IgD-negative memory B cell (primary cell): ENCODE results near the gene UGGT1. TPM values are rescaled to one million over a fixed set of nuclear protein-coding genes. Genes with fewer than 3 reads are reported as not detected.
A peak's percentile ranks its signal among the peaks of the same experiment; 100 is the strongest.
"Not testable (repeated sequence)": the region's sequence is repeated elsewhere in the genome, so short reads cannot be mapped to it uniquely, and the experiment has no call there.

Experiments used
- H3K27ac Mint-ChIP-seq, 3 donors: one replicate each; pipeline ENCODE4 v1.8.0; 2020 to 2022; ENCODE audit warnings: mild to moderate bottlenecking in 3 of 3, mixed read lengths in 3 of 3, moderate library complexity in 1 of 3
- H3K27me3 Mint-ChIP-seq: one replicate; pipeline ENCODE4 v1.8.0; 2021; ENCODE audit warnings: mixed read lengths
- H3K36me3 Mint-ChIP-seq: one replicate; pipeline ENCODE4 v1.8.0; 2020; ENCODE audit warnings: mild to moderate bottlenecking, mixed read lengths
- H3K4me1 Mint-ChIP-seq, 3 donors: one replicate each; pipeline ENCODE4 v1.8.0; 2020 to 2022; ENCODE audit warnings: mixed read lengths in 3 of 3, mild to moderate bottlenecking in 1 of 3
- H3K4me3 Mint-ChIP-seq, 4 donors: one replicate each; pipeline ENCODE4 v1.8.0; 2020 to 2022; ENCODE audit warnings: mild to moderate bottlenecking in 4 of 4, mixed read lengths in 4 of 4, moderate library complexity in 3 of 4
- H3K9me3 Mint-ChIP-seq, 3 donors: one replicate each; pipeline ENCODE4 v1.8.0; 2020 to 2021; ENCODE audit warnings: mixed read lengths in 3 of 3, mild to moderate bottlenecking in 1 of 3
- polyA plus RNA-seq: library from polyadenylated mRNA; unstranded; fragments of 300-500 nt; fragmentation: Illumina TruSeq; gene quantifications from one replicate; pipeline ENCODE4 v1.2.3, GENCODE V29; 2021

Gene UGGT1
- polyA plus RNA-seq, 1 donor from 2014 or later: 10.9 TPM

DNA sequence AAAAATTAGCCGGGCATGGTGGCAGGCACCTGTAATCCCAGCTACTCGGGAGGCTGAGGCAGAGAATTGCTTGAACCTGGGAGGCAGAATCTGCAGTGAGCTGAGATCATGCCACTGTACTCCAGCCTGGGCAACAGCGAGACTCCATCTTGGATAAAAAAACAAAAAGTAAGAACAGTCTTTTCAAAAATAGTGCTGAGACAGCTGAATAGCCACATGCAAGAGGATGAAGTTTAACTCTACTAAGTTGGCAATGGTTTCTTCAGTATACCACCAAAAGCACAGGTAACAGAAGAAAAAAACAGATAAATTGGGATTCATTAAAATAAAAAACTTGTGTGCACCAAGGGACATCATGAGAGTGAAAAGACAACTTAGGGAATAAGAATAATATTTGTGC lies 115.2 kb downstream of the UGGT1 start:
- no peak overlapping the region for H3K4me3 Mint-ChIP-seq
- no peaks in the 10 kb centered on the region for H3K4me1 Mint-ChIP-seq
- peaks cover 0 to 4% (median 0%) of the 10 kb centered on the region in 3 donors for H3K9me3 Mint-ChIP-seq
- H3K27me3 Mint-ChIP-seq: no peaks in the 10 kb centered on the region
- no peak overlapping the region for H3K27ac Mint-ChIP-seq
- no peaks in the 10 kb centered on the region for H3K36me3 Mint-ChIP-seq

DNA sequence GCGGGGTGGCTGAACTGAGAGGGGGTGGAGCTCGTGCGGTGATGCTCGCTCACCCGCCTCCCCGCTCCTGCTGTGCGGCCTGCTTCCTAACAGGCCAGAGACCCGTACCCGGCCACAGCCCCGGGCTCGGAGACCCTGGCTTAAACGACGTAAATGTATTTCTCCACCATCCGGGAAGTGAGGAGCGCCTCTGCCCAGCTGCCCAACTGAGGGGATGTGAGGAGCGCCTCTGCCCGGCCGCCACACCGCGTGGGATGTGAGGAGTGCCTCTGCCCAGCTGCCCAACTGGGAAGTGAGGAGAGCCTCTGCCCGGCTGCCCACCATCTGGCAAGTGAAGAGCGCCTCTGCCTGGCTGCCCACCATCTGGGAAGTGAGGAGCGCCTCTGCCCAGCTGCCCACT lies 117.0 kb downstream of the UGGT1 start:
- Mint-ChIP-seq H3K4me1 (no peaks in the 10 kb centered on the region), H3K4me3 (no peak overlapping the region), H3K9me3 (peaks cover 0 to 4% (median 0%) of the 10 kb centered on the region in 3 donors), H3K27me3 (peaks cover under 1% of the 10 kb centered on the region), H3K27ac (no peak overlapping the region), H3K36me3 (no peaks in the 10 kb centered on the region)

DNA sequence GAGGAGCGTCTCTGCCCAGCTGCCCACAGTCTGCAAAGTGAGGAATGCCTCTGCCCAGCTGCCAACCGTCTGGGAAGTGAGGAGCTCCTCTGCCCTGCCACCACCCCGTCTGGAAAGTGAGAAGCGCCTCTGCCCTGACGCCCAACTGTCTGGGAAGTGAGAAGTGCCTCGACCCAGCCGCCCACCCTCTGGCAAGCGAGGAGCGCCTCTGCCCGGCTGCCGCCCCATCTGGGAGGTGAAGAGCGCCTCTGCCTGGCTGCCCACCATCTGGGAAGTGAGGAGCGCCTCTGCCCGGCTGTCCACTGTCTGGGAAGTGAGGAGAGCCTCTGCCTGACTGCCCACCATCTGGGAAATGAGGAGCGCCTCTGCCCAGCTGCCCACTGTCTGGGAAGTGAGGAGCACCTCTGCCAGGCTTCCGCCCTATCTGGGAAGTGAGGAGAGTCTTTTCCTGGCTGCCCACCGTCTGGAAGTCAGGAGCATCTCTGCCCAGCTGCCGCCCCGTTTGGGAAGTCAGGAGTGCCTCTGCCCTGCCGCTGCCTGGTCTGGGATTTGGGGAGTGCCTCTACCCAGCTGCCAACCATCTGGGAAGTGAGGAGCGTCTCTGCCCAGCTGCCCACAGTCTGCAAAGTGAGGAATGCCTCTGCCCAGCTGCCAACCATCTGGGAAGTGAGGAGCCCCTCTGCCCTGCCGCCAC lies 117.8 kb downstream of the UGGT1 start:
- not testable (repeated sequence) for H3K36me3 Mint-ChIP-seq, H3K4me1 Mint-ChIP-seq, H3K4me3 Mint-ChIP-seq, H3K27me3 Mint-ChIP-seq, H3K9me3 Mint-ChIP-seq, H3K27ac Mint-ChIP-seq

DNA sequence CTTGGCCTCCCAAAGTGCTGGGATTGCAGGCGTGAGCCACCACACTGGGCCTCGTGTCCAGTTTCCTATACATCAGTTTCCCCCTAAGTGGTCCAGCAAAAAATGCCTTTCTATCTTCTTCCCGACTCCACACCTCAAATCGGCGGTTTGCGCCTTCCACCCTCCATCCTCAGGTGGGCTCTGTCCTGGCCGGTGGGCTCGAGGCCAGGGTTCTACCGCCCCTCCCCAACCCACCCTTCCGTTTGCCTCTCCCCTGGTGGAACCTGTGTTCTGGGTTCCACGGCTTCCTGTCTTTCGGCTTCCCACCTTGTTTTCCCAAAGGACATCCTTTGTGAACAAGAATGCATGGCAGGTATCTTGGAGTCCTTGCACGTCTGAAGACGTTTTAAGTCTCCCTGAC lies 123.3 kb downstream of the UGGT1 start:
- Mint-ChIP-seq H3K27ac (no peak overlapping the region), H3K4me1 (peaks cover 0 to 3% (median 1%) of the 10 kb centered on the region in 3 donors), H3K4me3 (no peak overlapping the region), H3K27me3 (peaks cover 4% of the 10 kb centered on the region), H3K36me3 (no peaks in the 10 kb centered on the region), H3K9me3 (peaks cover 0 to 5% (median 0%) of the 10 kb centered on the region in 3 donors)

DNA sequence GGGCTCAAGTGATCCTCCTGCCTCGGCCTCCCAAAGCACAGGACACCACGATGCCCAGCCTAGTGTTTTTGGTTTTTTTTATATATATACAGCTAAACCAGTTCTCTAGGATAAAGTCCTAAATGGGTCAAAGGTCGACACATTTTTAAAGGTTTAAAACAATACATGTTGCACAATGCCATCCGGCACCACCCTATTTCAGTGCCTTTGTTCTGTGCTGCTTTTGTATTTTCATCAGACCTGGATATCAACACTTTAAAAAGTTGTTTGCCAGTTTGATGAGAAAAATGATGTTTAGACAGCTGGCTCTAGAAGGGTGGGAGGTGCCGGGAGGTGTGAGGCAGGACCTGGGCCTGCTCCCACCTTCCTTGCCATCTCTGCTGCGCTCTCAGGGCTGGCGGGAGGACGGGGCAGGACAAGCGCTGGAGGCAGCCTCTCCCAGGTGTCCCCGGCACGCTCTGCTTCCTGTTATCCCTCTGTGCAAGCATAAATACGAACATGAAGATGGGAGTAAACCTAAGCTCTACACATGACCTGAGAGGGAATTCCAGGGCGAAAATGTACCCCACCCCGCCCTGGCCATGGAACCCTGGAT lies 124.0 kb downstream of the UGGT1 start:
- H3K9me3 Mint-ChIP-seq: peaks cover 0 to 5% (median 0%) of the 10 kb centered on the region in 3 donors
- H3K27me3 Mint-ChIP-seq: peaks cover 5% of the 10 kb centered on the region
- peaks cover 0 to 3% (median 1%) of the 10 kb centered on the region in 3 donors for H3K4me1 Mint-ChIP-seq
- no peaks in the 10 kb centered on the region for H3K36me3 Mint-ChIP-seq
- no peak overlapping the region for H3K4me3 Mint-ChIP-seq
- H3K27ac Mint-ChIP-seq: no peak overlapping the region

DNA sequence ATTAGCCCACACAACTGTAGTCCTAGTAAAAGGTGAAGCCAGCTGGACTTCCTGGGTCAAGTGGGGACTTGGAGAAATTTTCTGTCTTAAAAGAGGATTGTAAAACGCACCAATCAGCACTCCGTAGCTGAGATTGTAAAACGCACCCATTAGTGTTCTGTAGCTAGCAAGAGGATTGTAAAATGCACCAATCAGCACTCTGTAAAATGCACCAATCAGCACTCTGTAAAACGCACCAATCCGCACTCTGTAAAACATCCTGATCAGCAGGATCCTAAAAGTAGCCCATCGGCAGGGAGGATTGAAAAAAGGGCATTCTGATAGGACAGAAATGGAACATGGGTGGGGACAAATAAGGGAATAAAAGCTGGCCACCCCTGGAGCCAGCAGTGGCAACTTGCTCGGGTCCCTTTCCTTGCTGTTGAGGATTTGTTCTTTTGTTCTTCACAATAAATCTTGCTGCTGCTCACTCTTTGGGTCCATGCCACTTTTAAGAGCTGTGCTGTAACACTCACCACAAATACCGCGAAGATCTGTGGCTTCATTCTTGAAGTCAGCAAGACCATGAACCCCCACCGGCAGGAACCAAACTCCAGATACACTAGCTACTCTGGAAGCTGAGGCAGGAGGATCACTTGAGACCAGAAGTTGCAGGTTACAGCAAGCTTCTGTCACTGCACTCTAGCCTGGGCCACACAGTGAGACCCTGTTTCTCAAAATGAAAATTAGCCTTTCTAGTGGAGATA lies 125.1 kb downstream of the UGGT1 start:
- no peaks in the 10 kb centered on the region for H3K36me3 Mint-ChIP-seq

DNA sequence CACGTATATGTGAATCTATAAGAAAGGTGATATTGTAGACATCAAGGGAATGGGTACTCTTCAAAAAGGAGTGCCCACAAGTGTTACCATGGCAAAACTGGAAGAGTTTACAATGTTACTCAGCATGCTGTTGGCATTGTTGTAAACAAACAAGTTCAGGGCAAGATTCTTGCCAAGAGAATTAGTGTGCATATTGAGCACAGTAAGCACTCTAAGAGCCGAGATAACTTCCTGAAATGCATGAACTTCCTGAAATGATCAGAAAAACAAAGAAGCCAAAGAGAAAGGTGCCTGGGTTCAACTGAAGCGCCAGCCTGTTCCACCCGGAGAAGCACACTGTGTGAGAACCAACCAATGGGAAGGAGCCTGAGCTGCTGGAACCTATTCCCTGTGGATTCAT lies 126.7 kb downstream of the UGGT1 start:
- peaks cover 0 to 5% (median 0%) of the 10 kb centered on the region in 3 donors for H3K9me3 Mint-ChIP-seq
- H3K27ac Mint-ChIP-seq: no peak overlapping the region
- H3K27me3 Mint-ChIP-seq: peaks cover 8% of the 10 kb centered on the region
- H3K4me1 Mint-ChIP-seq: peaks cover 0 to 3% (median 1%) of the 10 kb centered on the region in 3 donors
- no peaks in the 10 kb centered on the region for H3K36me3 Mint-ChIP-seq
- H3K4me3 Mint-ChIP-seq: no peak overlapping the region

More for the DNA sequence above, 125.1 kb downstream of the UGGT1 start:
- peaks cover 8% of the 10 kb centered on the region for H3K27me3 Mint-ChIP-seq
- no peak overlapping the region for H3K4me3 Mint-ChIP-seq
- H3K27ac Mint-ChIP-seq: no peak overlapping the region
- H3K9me3 Mint-ChIP-seq: peaks cover 0 to 5% (median 0%) of the 10 kb centered on the region in 3 donors
- H3K4me1 Mint-ChIP-seq: peaks cover 0 to 3% (median 1%) of the 10 kb centered on the region in 3 donors

DNA sequence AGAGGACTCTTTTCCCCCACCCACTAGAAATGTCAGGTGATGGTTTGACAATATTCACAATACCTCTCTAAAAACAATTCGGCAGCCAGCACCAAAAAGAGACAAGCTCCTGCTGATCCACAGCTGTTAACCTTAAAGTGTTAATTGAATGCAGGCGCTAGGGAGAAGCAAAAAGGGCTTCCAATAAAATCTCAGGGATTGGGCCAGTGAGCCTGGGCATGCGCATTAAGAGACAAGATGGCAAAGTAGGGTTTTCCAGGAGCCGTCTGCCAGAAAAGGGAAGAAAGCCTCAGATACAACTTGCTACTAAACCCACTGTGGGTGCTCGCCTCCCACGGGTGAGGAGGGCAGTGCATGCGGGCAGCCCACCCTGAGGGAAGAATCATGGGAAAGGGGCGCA lies 128.9 kb downstream of the UGGT1 start:
- Mint-ChIP-seq H3K4me1 (peaks cover 0 to 3% (median 1%) of the 10 kb centered on the region in 3 donors), H3K4me3 (no peak overlapping the region), H3K36me3 (no peaks in the 10 kb centered on the region), H3K9me3 (peaks cover 0 to 5% (median 0%) of the 10 kb centered on the region in 3 donors), H3K27ac (no peak overlapping the region), H3K27me3 (peaks cover 4% of the 10 kb centered on the region)

DNA sequence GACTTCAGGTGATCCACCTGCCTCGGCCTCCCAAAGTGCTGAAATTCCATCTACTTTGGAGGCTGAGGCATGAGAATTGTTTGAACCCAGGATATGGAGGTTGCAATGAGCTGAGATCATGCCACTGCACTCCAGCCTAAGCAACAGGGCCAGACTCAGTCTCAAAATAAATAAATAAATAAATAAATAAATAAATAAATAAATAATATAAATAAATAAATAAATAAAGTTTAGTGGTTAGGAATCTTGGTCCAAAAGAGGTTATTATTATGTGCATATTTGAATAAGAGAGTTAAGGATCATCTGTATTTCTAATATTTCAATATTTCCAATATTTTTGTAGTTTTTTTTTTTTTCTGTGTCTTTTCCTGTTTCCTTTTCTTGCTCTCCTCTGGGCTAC lies 136.9 kb downstream of the UGGT1 start:
- no peaks in the 10 kb centered on the region for H3K4me1 Mint-ChIP-seq
- H3K27ac Mint-ChIP-seq: no peak overlapping the region
- H3K36me3 Mint-ChIP-seq: no peaks in the 10 kb centered on the region
- H3K27me3 Mint-ChIP-seq: peaks cover 7% of the 10 kb centered on the region
- no peak overlapping the region for H3K4me3 Mint-ChIP-seq
- H3K9me3 Mint-ChIP-seq: peaks cover 0 to 1% (median 0%) of the 10 kb centered on the region in 3 donors

DNA sequence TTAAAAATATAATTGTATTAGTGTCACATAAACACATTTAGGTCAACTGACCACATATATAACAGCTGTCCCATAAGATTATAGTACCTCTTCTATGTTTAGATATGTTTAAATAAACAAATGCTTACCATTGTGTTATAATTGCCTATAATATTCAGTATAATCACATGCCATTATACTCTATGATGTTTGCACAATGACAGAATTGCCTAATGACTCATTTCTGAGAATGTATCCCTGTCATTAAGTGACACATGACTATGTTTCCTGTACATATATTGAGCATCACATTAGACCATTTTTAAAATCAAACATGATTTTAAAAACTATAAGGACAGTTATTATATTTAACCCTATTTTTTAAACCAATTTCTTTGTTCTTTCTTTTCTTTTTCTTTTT lies 137.9 kb downstream of the UGGT1 start:
- Mint-ChIP-seq H3K27me3 (peaks cover 7% of the 10 kb centered on the region), H3K9me3 (peaks cover 0 to 1% (median 0%) of the 10 kb centered on the region in 3 donors), H3K4me1 (peaks cover 0 to 3% (median 3%) of the 10 kb centered on the region in 3 donors), H3K27ac (no peak overlapping the region), H3K4me3 (no peak overlapping the region), H3K36me3 (no peaks in the 10 kb centered on the region)

DNA sequence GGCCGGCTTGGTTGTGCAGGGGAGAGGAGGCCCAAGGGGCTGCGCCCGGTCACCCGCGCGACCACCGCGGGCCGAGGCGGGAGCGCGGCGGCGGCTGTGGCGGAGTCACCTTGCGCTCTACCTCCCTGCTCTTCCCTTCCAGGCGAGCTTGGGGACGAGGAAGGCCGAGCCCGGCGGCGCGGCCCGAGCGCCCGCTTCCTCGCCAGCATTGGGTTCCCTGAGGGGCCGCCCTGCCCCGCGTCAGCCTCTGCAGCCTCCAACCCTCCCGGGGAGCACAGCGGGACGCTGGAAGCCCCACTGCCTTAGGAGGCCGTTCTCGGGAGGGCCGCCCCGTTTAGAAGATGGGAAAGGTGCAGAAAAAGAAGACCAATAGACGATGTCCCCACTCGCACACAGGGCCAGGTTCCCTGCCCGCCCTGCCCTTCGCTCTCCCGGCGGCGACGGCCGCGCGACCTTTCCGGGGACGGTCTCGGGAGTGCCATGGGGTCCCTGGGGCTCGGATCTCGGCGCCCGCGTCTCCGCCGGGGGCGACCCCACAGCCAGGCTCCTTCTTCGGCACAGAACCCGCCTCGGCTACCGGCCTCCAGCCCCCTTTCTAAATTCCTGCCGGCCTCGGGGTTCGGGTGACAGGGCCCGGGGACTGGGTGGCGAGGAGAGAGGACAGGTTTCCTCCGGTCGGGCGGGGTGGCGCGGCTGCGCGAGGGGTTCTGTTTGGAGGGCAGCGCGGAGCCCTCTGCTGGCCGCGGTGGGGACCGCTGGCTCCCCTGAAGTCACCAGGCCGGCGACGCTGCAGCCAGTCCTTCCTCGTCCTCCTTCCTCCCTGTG lies 142.2 kb downstream of the UGGT1 start:
- Mint-ChIP-seq H3K4me1 (peaks cover 0 to 3% (median 3%) of the 10 kb centered on the region in 3 donors), H3K27ac (peak overlapping the region in 1 of 3 donors; percentile 8), H3K4me3 (peak overlapping the region; percentile 83 to 94 (median 92))

DNA sequence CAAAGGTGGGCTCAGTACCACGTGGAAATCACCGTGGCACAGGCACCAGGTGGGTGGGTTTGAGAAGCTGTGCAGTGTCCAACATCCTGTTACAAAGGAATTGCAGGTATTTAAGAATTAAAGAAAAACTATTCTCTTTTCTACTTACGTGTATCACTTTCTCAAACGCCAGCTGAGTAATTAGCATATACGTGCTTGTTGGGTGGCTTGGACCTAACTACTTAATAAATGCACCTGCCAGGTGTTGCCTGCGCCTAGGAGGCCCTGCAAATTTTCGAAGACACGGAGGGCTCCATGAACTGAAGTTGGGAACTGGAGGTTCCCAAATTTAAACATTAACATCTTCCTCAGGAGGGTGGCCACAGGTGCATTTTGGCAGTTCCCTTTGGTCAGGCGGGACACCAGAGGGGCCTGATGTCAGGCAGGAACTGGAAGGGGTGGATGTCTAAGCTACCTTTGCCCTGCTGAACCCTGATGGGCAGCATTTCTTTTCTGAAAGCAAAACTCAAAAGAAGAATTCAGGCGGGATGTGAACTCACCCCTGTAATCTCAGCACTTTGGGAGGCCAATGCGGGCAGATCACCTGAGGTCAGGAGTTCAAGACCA lies 142.9 kb downstream of the UGGT1 start:
- peaks cover 0 to 3% (median 3%) of the 10 kb centered on the region in 3 donors for H3K4me1 Mint-ChIP-seq
- no peaks in the 10 kb centered on the region for H3K9me3 Mint-ChIP-seq
- H3K36me3 Mint-ChIP-seq: peaks cover 2% of the 10 kb centered on the region
- peak overlapping the region in 1 of 3 donors; percentile 8 for H3K27ac Mint-ChIP-seq
- peak overlapping the region; percentile 83 to 94 (median 92) for H3K4me3 Mint-ChIP-seq
- H3K27me3 Mint-ChIP-seq: peaks cover 6% of the 10 kb centered on the region

More for the DNA sequence above, 142.2 kb downstream of the UGGT1 start:
- H3K36me3 Mint-ChIP-seq: peaks cover 2% of the 10 kb centered on the region
- peaks cover 6% of the 10 kb centered on the region for H3K27me3 Mint-ChIP-seq
- H3K9me3 Mint-ChIP-seq: no peaks in the 10 kb centered on the region

DNA sequence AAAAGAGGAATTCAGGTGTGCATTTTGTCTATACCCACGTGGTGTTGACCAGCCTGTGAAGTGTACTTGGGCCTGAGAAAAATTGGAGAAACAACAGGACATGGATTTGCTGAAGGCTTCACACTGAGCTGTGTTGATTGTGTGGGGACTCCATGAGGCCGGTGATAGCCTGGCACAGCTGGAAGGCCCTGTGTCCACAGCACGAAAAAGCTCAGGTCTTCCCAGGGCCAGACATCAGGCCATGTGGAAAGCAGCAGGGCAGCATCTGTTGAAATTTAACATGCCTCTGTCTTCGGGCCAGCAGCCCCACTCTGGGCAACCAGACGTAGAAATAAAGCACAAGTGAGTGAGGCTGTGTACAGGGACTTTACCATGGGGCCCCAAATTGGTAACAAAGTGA lies 143.6 kb downstream of the UGGT1 start:
- Mint-ChIP-seq H3K4me1 (peaks cover 0 to 3% (median 3%) of the 10 kb centered on the region in 3 donors), H3K4me3 (peak overlapping the region in 1 of 4 donors; percentile 21), H3K9me3 (no peaks in the 10 kb centered on the region), H3K27ac (no peak overlapping the region), H3K27me3 (peaks cover 3% of the 10 kb centered on the region), H3K36me3 (peaks cover 2% of the 10 kb centered on the region)

DNA sequence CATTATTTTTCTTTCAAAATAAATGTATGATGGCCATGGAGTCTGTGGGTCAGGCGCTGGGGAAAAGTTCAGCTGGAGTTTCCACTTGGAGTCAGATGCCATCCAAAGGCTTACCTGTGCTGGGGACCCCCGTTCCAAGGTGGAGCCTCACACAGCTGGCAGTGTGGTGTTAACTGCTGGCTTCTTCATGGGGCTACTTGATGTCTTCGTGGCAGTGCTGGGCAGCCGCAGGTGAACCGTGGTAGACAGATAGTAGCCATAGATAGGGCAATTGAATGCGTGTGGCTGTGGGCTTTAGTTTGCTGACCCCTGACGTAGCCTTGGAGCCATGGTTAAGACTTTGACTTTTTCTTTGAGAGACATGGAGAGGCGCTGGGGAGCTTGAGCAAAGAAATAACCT lies 144.6 kb downstream of the UGGT1 start:
- peaks cover 3% of the 10 kb centered on the region for H3K27me3 Mint-ChIP-seq
- H3K4me1 Mint-ChIP-seq: peaks cover 0 to 3% (median 3%) of the 10 kb centered on the region in 3 donors
- H3K36me3 Mint-ChIP-seq: peaks cover 2% of the 10 kb centered on the region
- no peaks in the 10 kb centered on the region for H3K9me3 Mint-ChIP-seq
- H3K4me3 Mint-ChIP-seq: no peak overlapping the region
- H3K27ac Mint-ChIP-seq: no peak overlapping the region
